Fibroblast of skin of right biceps (primary cell): ENCODE data around the gene INTS7.
"Not testable (repeated sequence)": the region's sequence is repeated elsewhere in the genome, so short reads cannot be mapped to it uniquely, and the experiment has no call there.

Source experiments
- DNase-seq: peaks from one replicate; pipeline ENCODE4 v3.0.0-alpha.2; 2013

Gene INTS7

DNA sequence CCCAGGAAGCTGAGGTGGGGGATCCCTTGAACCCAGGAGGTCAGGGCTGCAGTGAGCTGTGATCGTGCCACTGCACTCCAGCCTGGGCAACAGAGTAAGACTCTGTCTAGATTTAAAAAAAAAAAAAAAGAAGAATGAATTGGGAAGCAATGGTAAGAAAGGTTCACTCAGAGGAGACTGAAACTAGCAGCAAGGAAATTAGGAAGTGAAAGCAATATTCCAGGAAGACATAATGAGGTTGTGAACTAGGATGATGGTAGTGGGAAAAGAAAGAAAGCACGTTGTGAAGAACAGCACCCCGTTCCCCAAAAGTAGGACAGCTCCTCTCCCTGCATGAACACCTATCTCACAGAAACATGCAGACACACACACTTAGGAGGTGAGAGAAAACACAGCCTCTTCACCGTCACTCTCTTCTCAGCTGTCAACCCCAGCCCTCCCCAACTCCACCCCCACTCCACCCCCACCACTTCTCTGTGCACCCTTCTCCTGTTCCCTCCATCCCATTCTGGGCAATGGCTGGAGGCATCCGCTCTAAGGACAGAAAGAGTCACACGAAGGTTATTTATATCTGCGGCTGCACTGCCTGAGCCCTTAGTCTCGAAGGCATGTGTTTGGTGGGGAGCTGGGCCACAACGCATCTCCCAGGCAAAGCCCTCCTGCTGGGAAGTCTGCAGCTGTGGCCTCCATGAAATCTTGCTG lies 103.0 kb downstream of the INTS7 start:
- DNase-seq = no peak

DNA sequence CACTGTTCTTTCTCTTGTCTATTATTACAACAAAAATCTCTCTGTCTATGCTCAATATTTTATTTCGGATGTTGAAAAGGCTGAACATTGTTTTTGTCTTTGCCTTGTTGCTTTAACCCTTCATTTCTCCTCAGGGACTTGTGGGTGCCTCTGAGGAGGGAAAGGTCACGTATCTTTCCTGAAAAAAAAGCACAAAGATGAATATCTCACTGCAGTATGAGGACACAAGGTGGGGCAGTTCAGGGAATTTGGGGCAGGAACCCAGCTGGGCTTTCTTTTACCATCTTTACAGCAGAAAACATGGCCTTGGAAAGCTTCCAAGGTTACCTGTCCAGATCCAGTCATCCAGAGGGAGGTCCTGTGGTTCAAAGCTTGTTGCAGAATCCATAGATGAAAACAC lies 105.7 kb downstream of the INTS7 start:
- DNase-seq = no peak

DNA sequence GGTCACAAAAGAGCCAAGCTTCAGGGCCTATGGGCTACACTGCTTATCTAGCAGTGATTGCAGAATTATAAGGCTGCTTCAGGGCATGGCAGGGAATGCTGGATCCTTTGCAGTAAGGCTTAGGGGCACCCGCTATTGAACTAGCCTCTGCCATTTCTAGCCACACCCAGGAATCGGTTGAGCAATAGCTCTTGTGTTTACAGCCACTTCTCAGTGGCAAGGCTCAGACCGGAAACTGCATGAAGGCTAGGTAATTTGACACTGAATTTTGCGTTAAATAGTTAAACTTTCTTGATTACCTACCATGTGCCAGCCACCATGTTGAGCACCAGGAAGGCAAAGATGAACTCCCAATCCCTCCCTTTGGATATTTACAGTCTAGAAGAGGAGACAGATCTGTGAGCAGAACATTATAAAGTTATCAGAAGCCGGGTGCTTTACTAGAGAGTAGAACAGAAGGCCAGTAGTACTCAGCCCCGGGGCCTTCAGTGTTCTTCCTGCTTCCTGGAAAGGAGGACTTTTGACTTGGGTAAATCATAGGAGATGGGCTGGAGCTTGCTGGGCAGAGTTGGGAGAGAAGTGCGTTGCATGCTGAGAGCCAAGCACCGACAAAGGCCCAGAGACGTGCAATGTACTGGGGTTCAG lies 106.2 kb downstream of the INTS7 start:
- DNase-seq = peak; percentile 6

DNA sequence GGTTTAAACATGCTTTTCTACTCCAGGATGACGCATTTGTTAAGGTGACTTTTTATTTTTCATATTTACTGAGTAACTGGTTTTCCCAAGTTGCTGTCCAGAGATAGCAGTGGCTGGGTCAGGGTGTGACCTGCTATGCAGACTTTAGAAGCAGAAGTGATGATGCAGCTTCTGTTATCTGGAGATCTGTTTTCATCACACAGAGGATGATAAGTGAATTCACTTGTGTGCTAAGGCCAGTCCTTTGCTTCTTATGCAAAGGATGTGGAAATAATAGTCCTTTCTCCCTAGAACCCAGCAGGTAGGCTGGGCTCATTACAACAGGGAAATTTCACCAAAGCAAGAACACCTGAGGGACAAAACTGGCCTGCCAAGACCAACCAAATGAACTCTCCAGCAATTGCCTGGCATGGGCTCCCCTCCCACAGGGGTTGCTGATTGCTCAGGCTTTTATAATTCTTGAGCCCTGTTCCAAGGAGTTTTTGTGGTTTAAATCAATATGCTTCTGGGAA lies 107.0 kb downstream of the INTS7 start:
- no peak for DNase-seq

DNA sequence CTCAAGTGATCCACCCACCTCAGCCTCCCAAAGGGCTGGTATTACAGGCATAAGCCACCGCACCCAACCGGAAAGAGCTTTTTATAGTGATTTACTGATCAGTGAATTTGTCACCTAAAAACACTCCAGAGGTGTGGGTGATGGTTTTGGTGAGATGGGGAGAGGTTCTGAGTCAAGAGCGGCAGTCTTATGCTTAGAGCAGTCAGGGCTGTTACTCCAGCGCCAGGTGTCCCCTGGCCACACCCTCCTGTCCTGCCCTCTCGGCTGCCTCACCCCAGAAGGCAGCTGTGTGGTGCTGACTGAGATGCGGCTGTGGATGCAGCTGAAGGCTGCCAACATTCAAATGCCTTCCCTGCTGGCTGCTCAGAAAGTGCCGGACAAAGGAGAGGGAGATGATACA lies 110.3 kb downstream of the INTS7 start:
- DNase-seq = no peak

DNA sequence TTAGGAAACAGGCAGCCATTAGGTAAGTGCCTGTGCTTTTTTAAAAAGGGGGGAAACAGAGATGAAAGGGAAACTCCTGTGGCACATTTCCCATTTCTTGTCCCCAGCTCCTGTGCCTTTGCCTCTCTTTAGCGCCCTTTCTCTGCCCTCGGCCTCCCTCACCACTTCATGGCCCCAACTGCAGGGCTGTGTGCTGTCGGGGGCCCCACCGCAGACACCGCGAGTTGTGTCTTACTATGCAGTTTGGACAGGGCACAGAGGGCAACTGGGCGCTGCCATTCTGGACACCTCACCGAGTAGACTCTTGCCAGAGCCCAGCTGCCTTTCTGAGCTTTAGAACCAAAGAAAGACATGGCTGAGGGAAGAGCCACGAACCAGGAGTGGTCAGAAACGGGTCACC lies 111.1 kb downstream of the INTS7 start:
- no peak for DNase-seq

DNA sequence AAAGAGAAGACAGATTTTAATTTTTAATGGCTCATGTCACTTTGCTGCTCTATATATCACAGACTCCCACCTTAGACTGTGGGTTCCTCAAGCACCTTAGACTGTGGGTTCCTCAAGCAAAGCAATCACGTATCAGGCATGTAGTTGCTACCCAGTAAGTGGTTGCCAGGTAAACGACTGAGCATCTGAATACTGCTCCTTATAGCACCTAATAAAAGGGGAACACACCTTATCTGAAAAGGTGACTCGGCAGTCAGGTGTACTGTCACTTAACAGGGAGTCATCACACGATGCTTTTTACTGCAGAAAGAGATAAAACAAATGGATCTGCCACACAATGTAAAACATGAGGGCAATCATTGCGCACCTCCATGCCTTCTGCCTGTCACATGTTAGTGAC lies 112.3 kb downstream of the INTS7 start:
- no peak for DNase-seq

DNA sequence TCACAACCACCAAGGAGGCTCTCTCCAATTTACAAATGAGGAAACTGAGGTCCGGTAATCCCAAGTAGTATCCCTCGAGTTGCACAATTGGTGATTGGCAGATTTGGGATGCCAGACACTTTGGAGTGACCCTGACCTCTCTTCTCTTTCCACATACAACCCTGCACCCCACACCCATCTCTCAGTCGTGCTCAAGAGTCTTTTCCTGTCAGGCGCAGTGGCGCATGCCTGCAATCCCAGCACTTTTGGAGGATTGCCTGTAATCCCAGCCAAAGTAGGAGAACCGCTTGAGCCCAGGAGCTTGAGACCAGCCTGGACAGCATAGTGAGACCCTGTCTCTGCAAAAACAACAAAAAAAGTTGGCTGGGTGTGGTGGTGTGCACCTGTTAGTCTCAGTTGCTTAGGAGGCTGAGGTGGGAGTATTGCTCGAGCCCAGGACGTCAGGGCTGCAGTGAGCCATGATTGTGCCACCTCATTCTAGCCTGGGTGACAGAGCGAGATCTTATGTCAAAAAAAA lies 113.7 kb downstream of the INTS7 start:
- DNase-seq = no peak

DNA sequence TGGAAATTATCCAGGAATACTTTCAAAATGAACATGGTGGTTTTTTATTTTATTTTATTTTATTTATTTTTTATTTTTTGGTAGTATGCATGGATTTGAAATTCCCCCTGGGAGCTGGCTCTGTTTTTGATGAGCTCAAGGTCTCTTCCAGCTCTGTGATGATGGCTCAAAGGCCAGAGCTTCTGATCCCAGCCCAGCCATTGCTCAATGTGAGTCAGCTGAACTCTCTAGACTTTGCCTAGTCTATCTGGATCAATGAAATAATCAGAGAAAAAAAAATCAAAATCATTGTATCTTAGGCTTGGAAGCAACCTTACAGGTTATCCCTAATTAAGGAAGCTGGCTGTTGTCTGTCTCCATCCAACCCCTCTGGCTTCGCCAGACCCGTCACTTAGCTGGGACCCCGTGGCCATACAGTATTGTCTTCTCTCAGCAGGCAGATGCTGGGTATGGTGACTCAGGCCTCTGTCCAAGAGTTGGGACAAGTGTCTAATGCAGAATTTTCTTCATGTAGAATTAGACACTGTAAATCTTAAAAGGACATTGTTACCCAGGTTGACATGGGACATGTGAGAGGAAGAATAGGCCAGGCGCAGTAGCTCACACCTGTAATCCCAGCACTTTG lies 114.6 kb downstream of the INTS7 start:
- no peak for DNase-seq

DNA sequence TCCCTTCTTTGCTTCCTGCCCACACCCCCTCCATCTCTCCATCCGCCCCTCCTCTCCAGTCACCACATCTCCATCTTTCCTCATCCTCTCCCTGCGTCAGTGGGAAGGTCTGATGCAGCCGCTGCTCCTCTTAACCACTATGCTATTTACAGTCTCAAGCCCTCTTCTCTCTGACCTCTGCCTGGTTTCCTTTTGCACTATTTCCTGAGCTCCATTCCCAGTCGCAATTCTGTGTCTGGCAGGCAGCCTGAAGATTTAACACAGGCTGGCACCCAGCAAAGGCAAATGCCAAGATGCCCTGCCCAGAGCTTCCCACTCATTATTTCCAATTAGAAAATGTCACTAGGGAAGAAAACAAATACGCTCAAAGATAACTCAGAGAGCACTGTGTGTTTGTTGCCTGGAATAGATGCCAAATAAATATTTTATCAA lies 115.2 kb downstream of the INTS7 start:
- DNase-seq = peak; percentile 27

DNA sequence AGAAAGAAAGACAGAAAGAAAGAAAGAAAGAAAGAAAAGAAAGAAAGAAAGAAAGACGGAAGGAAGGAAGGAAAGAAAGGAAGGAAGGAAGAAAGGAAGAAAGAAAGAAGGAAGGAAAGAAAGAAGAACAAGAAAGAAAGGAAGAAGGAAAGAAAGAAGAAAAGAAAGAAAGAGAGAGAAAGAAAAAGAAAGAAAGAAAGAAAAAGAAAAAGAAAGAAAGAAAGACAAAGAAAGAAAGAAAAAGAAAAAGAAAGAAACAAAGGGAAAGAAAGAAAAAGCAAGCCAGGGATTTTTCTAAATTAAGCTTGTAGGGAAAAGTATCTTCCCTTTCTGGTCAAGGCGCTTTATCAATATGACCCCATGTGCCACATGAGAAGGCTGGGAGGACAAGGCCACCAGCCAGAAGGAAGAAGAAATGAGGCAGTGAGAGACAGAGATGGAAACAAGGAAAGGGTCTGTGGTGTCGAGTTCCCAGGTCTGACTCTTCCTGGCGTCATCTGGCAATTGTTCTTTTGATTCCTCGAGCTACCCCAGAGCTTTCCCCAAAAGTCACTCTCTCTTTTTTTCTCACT lies 116.4 kb downstream of the INTS7 start:
- no peak for DNase-seq

DNA sequence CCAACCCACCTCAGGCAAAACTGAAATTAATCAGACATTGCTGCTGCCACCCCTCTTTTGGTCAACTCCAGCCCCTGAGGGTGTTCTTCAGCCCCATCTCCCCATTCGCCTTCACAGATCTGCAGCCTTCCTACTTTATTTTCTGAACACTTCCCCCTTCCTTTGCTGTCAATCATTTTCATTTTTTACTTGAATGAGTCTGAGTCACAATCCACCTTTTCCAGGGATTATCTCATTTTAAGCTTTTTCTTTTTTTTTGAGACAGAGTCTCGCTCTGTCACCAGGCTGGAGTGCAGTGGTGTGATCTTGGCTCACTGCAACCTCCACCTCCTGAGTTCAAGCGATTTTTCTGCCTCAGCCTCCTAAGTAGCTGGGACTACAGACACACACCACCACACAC lies 118.9 kb downstream of the INTS7 start:
- DNase-seq = not testable (repeated sequence)

DNA sequence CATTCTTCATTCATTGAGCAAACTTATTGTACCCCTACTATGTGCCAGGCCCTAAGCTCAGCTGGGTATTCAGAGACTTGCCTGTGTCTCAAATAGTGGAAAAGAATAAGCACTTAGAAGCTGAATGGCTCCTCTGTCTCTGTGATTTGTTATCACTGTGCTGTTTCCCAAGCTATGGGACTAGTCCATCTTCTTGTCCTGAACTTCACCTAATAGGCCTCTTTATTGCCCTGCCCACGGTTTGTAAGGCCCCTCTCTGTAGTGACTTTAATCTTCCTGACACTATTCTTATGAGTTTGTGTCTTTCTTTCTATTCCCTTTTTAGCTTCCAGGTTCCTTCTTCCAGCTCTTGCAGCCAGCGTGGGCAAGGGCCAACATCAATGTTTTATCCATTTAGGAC lies 119.4 kb downstream of the INTS7 start:
- DNase-seq = no peak

DNA sequence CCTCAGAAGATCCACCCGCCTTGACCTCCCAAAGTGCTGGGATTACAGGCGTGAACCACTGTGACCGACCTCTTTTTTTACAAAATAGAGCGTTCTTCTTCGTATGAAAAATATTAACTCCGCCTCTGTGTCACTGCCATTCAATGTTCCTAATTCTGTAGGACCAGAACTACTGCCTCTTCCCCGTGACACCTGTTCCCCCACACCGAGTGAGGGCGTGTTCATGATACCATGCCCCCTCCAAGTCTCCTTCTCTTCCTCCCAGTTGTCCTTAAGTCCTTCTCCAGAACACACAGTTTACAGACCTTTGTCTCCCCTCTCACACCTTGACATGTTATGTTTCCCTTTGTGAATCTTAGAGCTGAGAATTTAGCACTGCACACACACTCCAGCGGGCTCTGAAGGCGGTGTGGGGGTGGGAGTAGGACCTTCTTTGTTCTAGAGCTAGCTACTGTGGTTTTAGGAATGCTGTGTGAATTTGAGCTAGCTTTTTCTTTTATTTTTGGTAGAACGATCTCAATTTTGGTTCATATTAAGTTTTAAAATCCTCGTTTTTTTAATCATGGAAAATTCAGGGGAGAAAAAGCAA lies 122.4 kb downstream of the INTS7 start:
- DNase-seq = no peak

DNA sequence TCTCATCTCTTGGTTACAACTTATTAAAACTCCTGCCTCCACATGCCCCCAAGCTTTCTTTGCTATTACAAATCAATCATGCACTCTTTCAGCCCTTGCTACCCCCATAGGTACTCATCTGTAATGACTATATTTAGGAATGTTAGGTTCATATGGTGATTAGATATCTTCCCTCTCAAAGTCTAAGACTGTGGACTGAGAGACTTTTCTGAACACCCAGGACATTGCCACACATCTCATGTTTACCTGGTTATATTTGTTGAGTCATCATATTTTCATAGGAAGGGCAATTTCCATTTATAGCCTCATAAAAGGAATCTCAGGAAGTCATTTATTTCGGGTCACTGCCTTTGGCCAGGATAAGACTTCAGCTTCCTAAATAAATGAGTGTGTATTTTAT lies 123.3 kb downstream of the INTS7 start:
- no peak for DNase-seq

DNA sequence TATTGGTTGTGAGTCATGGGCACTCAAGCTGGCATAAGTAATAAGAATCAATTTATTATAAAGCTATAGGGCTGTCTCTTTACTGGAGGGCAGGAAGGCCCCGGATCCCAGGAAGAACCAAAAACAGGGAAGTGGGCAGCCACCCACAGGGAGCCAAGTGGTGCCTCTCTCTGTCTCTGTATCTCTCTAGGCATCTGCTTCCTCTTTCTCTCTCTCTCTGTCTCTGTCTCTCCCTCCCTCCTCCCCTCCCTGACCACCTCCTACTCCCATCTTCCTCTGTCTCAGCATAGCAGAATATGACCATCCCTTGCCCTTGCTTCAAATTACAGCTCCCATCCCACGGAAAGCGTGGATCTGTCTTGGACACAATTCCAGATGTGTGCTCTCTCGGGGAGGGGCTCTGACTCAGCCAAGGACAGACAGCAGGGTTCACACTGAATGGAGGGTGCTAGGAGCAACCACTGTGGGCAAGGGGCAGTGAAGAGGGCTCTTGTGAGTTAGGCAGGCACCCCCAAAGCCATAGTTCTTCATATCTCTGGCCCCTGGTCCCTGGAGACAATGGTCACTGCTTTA lies 124.4 kb downstream of the INTS7 start:
- no peak for DNase-seq

DNA sequence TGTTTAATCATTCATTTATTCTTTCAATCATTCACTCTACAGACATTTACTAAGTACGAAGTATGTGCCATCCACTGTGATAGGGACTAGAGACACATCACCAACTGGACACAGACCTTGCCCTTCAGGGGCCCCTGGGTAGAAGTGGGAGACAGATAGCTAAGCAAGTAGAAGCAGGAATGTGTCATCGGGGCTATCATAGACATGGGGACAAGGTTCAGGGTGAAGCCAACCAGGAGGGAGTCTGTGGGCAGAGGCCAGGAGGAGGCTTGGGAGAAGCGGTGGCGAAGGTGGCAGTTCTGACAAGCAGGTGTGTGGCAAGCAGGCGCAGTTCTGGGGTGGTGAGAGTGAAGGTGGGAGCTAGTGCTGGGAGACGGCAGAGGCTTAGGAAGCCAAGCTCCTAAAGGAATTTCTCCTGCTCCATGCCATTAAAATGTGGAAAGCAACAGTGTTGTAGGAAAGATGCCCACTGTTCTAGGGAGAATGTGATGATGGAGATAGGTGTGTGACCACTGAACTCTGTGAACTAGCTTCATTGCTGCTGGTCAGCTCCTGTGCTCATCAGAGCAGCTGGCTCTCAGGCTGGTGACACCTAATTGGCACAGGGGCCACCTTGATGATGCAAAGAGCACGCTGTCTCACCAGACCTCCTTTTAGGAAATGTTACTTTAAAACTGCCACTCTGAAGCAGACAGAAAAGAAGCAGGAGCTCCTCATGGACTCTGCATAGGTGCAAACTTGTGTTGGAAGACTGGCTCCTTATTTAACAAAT lies 125.1 kb downstream of the INTS7 start:
- DNase-seq = no peak

DNA sequence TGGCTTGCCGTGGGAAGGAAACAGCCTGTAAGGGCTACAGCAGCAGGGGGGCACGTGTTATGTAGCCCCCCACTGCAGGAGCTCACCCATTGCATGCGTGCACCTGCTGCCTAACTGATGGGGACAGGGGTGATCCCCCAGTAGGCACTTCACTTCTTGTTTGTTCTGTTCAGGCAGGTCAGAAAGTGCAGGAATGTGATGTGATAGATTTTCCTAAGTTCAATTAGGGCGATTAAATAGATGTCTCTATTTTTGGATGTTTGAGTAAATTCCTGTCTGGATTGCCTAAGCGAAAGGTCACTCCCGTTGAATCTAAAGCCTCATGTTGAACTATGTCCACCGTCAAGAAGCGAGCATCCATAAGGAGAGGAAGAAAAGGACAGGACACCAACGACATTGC lies 126.0 kb downstream of the INTS7 start:
- no peak for DNase-seq

DNA sequence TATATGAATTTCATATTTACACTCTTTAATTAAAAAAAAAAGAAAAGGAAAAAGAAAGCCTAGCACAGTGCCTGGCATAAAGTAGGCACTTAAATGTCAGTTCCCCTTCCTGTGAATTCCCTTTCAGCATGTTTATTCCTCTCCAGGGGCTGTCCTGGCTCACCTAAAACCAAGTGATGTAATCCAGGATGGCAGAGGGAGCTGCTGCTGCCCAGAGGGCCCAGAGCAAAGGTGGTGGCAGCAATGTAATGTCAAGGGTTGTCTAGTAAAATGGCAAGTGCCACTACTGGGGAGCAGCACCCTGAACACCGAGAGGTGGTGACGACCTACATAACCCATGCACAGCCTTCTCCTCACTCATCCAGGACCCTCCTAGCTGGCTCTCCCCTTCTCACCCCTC lies 126.4 kb downstream of the INTS7 start:
- DNase-seq = no peak

DNA sequence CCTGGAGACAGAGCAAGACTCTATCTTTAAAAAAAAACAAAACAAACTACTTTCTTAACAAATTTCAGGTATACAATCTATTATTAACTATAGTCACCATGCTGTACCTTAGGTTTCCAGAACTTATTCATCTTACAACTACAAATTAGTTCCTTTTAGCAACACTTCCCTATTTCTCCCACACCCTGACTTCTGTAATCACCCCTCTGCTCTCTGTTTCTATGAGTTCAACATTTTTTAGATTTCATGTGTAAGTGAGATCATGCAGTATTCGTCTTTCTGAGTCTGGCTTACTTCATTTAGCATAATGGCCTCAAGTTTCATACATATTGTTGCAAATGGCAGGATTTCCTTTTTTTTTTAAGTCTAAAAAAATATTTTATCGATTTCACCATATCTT lies 126.9 kb downstream of the INTS7 start:
- no peak for DNase-seq

DNA sequence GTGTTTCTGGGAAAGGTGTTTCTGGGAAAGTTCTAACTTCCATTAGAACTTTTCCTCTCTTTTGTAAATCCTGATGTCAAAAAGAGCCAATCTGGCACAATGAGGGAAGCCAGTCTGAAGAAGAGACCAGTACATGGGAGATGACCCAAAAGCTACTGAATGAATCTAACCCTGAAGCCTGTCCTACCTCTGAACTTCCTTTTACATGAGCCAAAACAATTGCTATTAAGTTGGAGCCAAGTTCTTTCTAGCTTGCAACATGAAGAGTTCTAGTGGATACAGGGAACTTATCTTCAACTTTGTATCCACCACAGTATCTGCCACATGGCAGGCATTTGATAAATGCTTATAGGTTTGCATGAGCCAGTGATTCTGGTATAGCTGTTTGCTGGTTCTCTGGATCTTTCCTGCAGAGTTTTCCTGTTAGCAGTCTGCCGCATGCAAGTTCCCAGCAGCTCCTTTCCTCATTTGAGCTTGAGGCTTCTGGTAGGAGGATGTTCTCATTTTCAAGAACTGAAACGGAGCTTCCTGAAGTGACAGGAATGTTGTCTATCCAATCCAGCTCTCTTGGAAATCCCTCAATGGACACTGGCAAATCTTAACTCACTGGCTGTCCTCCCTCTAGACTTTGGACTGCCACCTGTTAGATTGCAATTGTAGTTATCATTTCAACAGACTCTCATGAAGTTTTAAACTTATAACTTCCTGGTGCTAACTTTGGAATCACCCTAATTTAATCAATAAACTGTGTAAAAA lies 131.7 kb downstream of the INTS7 start:
- DNase-seq = no peak
